HG03103 (cell line): ENCODE measurements around the gene IQCH.

Experiments used
- ATAC-seq: cut with Tn5 transposase; IDR thresholded peaks from one replicate; pipeline ENCODE4 v1.9.1; 2021; ENCODE audit warnings: low read depth; ENCODE audit not compliant: unreplicated experiment

IQCH gene

GRCh38 chr15:67254238-67255175 lies at the start of gene IQCH, which contains the start of gene AAGAB:
TSS of gene IQCH (plus strand) at chr15:67254786. CDS start at chr15:67254897, 111 bp downstream.
TSS of gene AAGAB (minus strand) at chr15:67254661. CDS start at chr15:67254631, 30 bp downstream.
- ATAC-seq = peak; percentile 93

- no peak for ATAC-seq
Measured at GRCh38 chr15:67207555-67208207, 46.9 kb upstream of the IQCH start.

GRCh38 chr15:67208396-67208795 lies 46.2 kb upstream of the IQCH start:
- no peak for ATAC-seq

- no peak for ATAC-seq
Measured at GRCh38 chr15:67210555-67211168, 43.9 kb upstream of the IQCH start.

- ATAC-seq = no peak
Measured at GRCh38 chr15:67212684-67213367, 41.8 kb upstream of the IQCH start.

GRCh38 chr15:67215102-67215501 lies 39.5 kb upstream of the IQCH start:
- ATAC-seq = no peak

- no peak for ATAC-seq
Measured at GRCh38 chr15:67216859-67217258, 37.7 kb upstream of the IQCH start.

GRCh38 chr15:67218428-67218827 lies 36.2 kb upstream of the IQCH start:
- no peak for ATAC-seq

- no peak for ATAC-seq
Measured at GRCh38 chr15:67219288-67219687, 35.3 kb upstream of the IQCH start.

- ATAC-seq = no peak
Measured at GRCh38 chr15:67224889-67225288, 29.7 kb upstream of the IQCH start.

GRCh38 chr15:67225336-67225735 lies 29.2 kb upstream of the IQCH start:
- no peak for ATAC-seq

GRCh38 chr15:67227431-67227830 lies 27.2 kb upstream of the IQCH start:
- ATAC-seq = no peak

- ATAC-seq = no peak
Measured at GRCh38 chr15:67227846-67228245, 26.7 kb upstream of the IQCH start.

GRCh38 chr15:67228286-67228685 lies 26.3 kb upstream of the IQCH start:
- ATAC-seq = no peak

- no peak for ATAC-seq
Measured at GRCh38 chr15:67230504-67230903, 24.1 kb upstream of the IQCH start.

GRCh38 chr15:67232591-67232990 lies 22.0 kb upstream of the IQCH start:
- ATAC-seq = no peak

- ATAC-seq = no peak
Measured at GRCh38 chr15:67240235-67241131, 14.1 kb upstream of the IQCH start.

GRCh38 chr15:67241132-67241855 lies 13.3 kb upstream of the IQCH start:
- peak; percentile 72 for ATAC-seq

- ATAC-seq = no peak
Measured at GRCh38 chr15:67242708-67243111, 11.9 kb upstream of the IQCH start.
